ENCODE measurements around the gene MSLN. TPM values are rescaled to one million over a fixed set of nuclear protein-coding genes. Genes with fewer than 3 reads are reported as not detected.

MSLN gene
- total and polyA plus RNA-seq, 2 donors (not counting 3 experiments of a cell fraction or from before 2014, with no cell fraction given): not detected

GRCh38 chr16:769184-769784 is 8.8 kb downstream of the MSLN start:
- FAIRE-seq (no peak), DNase-seq (ENCODE audit: low read depth, low spot score) (no peak)
- H3K9ac ChIP-seq (replicated peaks; ENCODE audit: extremely low read depth, insufficient read depth, low read length): no peak overlapping the region
- intact Hi-C loops (cut with micrococcal nuclease): no loop called here
- ChIA-PET POLR2A (no interaction called here), CTCF (interaction anchor here (0.7 to 1.6 kb wide), 2 partner anchors 20 to 57 kb away, joined by 3 to 6 read pairs; no protein-coding TSS in a partner anchor)
- H3K27me3 ChIP-seq (ENCODE audit: control insufficient read depth in 2 of 2, insufficient read depth in 2 of 2, low read length in 2 of 2): no peaks in the 10 kb centered on the region
- no peaks in the 10 kb centered on the region for H4K20me1 ChIP-seq (replicated peaks; ENCODE audit: control insufficient read depth, extremely low read depth, insufficient read depth, low read length)
- H3K79me2 ChIP-seq (ENCODE audit: control insufficient read depth, insufficient read depth, low read length): no peaks in the 10 kb centered on the region
- H3K4me3 ChIP-seq (replicated peaks in 1 of 3; ENCODE audit: insufficient read depth in 1 of 3, low read depth in 1 of 3, low read length in 3 of 3): no peak overlapping the region
- no peaks in the 10 kb centered on the region for H3K4me1 ChIP-seq (ENCODE audit: control insufficient read depth, extremely low read depth, insufficient read depth, low read length)
- no peak overlapping the region for H2AFZ ChIP-seq (ENCODE audit: low read depth, low read length)
- no peak overlapping the region for H3K4me2 ChIP-seq (ENCODE audit: insufficient read depth, low read length)
- no peak for TF ChIP-seq GATA2 (IDR thresholded peaks at IDR 0.05; ENCODE audit: insufficient read depth, insufficient read length, low read depth, low read length)
- TF ChIP-seq FOS (IDR thresholded peaks at IDR 0.05; ENCODE audit: borderline replicate concordance, insufficient read depth, low read length): no peak
- TF ChIP-seq CTCF (IDR thresholded peaks at IDR 0.05; ENCODE audit: extremely low read depth in 1 of 2, insufficient read depth in 1 of 2, low read depth in 1 of 2, low read length in 2 of 2): no peak
- TF ChIP-seq MYC (IDR thresholded peaks at IDR 0.05; ENCODE audit: low read depth, low read length): no peak
- no peak for TF ChIP-seq JUN (IDR thresholded peaks at IDR 0.05; ENCODE audit: borderline replicate concordance, insufficient read depth, insufficient read length, low read depth)
- TF ChIP-seq POLR2AphosphoS5 (IDR thresholded peaks at IDR 0.05; ENCODE audit: insufficient read depth, low read depth, low read length): no peak
- TF ChIP-seq EZH2 (IDR thresholded peaks at IDR 0.05; ENCODE audit: borderline replicate concordance, low read depth, low read length, severe bottlenecking): no peak
- no peak for TF ChIP-seq MAX (IDR thresholded peaks at IDR 0.05; ENCODE audit: insufficient read depth, insufficient read length)
- no peak for TF ChIP-seq POLR2A (IDR thresholded peaks at IDR 0.05; ENCODE audit: low read depth, low read length)
- H3K9me1 ChIP-seq (replicated peaks; ENCODE audit: control insufficient read depth, extremely low read depth, insufficient read depth, low read length): no peaks in the 10 kb centered on the region
- no peaks in the 10 kb centered on the region for H3K36me3 ChIP-seq (ENCODE audit: control insufficient read depth in 2 of 2, extremely low read depth in 1 of 2, insufficient read depth in 2 of 2, low read length in 2 of 2)
- no peak overlapping the region for H3K27ac ChIP-seq (ENCODE audit: insufficient read depth, low read depth, low read length)
- no peaks in the 10 kb centered on the region for H3K9me3 ChIP-seq (replicated peaks; ENCODE audit: control insufficient read depth, insufficient read depth, low read length)
- BruUV-seq (replicated peaks): no TSS peak
- dilution Hi-C loops (cut with MboI; ENCODE audit: extremely low pct_ligation_motif_present, low sequenced_read_pairs): no loop called here

Data from endothelial cell of umbilical vein (primary cell).